Right lobe of liver (tissue), 6 donors: ENCODE measurements around the gene CEP57L1. TPM values are rescaled to one million over a fixed set of nuclear protein-coding genes. Genes with fewer than 3 reads are reported as not detected.

Source experiments
- ATAC-seq, 4 donors: fragments of 200-7000 bp; cut with Tn5 transposase; one replicate each; pipeline ENCODE4 v1.9.1; 2020; ENCODE audit warnings: mild to moderate bottlenecking in 4 of 4, moderate library complexity in 4 of 4
- DNase-seq, 3 donors: peaks; one replicate each; pipeline ENCODE4 v3.0.0-alpha.2; 2020
- H3K27ac ChIP-seq, 3 donors: fragments of 200-600 bp; one replicate each; pipeline ENCODE4 v1.8.0; 2022
- H3K27me3 ChIP-seq, 2 donors: fragments of 200-600 bp; one replicate each; pipeline ENCODE4 v1.8.0; 2022
- H3K36me3 ChIP-seq, 4 donors: fragments of 200-600 bp; sonication (generic) in 1 of 4; one replicate each; pipeline versions ENCODE4 v1.5.1 to v1.8.0; 2017 to 2022; ENCODE audit warnings: control low read depth in 1 of 4
- H3K4me1 ChIP-seq, 4 donors: fragments of 200-600 bp; sonication (generic) in 1 of 4; one replicate each; pipeline versions ENCODE4 v1.5.1 to v1.8.0; 2017 to 2022; ENCODE audit warnings: control low read depth in 1 of 4
- H3K4me3 ChIP-seq, 3 donors: fragments of 200-600 bp; one replicate each; pipeline ENCODE4 v1.8.0; 2022
- H3K9me3 ChIP-seq, 4 donors: fragments of 200-600 bp; sonication (generic) in 1 of 4; one replicate each; pipeline versions ENCODE4 v1.5.1 to v1.8.0; 2017 to 2022; ENCODE audit warnings: control low read depth in 1 of 4
- POLR2A ChIP-seq: fragments of 450-650 bp; IDR thresholded peaks from one replicate; pipeline ENCODE4 v1.6.1; 2017; ENCODE audit warnings: antibody characterized with exemption, mild to moderate bottlenecking
- WGBS: methylation state at CpG from one replicate; pipeline ENCODE4 v1.1.6; 2018; ENCODE audit warnings: low coverage, low lambda C conversion rate; ENCODE audit not compliant: insufficient coverage; ENCODE audit errors: missing lambda C conversion rate; 5-methylcytosine and 5-hydroxymethylcytosine counted together
- intact Hi-C, 2 donors: fragments of 100-400 bp; cut with DNase I; formaldehyde crosslinking; loops; one replicate each; pipeline versions ENCODE4 v1.11.2 to v1.14.1; 2022
- total RNA-seq, 6 experiments: library from RNA; depleted of rRNA in 2 of 6; stranded (reverse); fragments of >200 nt in 2 of 6; fragmentation: NEBNext Ultra II Directional in 3 of 6; extraction: Animal tissue kit (Norgen Biotek cat#: 25700) in 3 of 6; gene quantifications; one replicate each; pipeline versions ENCODE4 v1.1.0 to v1.2.4, GENCODE V29; 2016 to 2023
- TF ChIP-seq, protein P1 (sequence below), 4 donors: fragments of 200-600 bp in 3 of 4; fragments of 450-650 bp in 1 of 4; IDR thresholded peaks; one replicate each; pipeline versions ENCODE4 v1.5.1 to v1.8.0; 2016 to 2022; ENCODE audit warnings: antibody characterized with exemption in 4 of 4, mild to moderate bottlenecking in 2 of 4
- donor health status: DM: no; HTN: yes; CAD: no.
- donor health status: DM: no; HTN: no; CAD: no.
- donor health status: DM: no; HTN: no; CAD: no.
- donor health status: DM: no; HTN: yes; CAD: no.
- donor health status: DM: no; HTN: yes; CAD: no.

The CEP57L1 gene
- total RNA-seq, 6 experiments from 2014 or later: 6.3 to 9.5 (median 7.6) TPM

DNA sequence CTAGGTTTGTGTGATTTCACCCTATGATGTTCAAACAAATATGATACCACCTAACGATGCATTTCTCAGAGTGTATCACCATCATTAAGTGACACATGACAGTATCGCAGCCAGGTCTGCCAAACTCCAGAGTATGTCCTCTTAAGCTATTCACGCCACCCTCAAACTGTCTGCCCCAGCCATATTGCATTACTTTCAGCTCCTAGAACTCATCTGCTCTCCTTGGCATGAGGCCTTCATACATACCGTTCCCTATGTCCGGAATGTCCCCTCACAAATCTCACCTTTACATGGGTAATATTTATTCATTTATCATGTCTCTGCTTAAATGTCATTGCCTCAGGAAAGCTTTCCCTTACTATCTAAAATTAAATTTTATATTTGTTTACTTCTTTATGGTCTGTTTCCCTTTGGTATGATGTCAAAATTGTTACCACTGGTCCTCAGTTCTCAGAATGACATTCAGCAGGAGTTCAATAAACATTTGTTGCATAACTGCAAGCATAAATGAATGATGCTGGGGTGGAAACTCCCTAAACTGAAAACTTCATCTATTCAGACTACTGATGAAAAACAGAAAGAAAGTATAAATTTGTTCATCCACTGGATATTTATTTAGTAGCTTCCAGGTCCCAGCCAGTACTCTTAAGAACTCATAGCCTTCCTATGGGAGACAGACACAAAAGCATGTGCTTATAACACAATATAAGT, 3.8 kb upstream of the CEP57L1 start:
- TF ChIP-seq, protein P1, sequence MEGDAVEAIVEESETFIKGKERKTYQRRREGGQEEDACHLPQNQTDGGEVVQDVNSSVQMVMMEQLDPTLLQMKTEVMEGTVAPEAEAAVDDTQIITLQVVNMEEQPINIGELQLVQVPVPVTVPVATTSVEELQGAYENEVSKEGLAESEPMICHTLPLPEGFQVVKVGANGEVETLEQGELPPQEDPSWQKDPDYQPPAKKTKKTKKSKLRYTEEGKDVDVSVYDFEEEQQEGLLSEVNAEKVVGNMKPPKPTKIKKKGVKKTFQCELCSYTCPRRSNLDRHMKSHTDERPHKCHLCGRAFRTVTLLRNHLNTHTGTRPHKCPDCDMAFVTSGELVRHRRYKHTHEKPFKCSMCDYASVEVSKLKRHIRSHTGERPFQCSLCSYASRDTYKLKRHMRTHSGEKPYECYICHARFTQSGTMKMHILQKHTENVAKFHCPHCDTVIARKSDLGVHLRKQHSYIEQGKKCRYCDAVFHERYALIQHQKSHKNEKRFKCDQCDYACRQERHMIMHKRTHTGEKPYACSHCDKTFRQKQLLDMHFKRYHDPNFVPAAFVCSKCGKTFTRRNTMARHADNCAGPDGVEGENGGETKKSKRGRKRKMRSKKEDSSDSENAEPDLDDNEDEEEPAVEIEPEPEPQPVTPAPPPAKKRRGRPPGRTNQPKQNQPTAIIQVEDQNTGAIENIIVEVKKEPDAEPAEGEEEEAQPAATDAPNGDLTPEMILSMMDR (IDR thresholded peaks at IDR 0.05): no peak
- TF ChIP-seq POLR2A: no peak
- no peaks in the 10 kb centered on the region for H3K36me3 ChIP-seq
- no peak overlapping the region for H3K27ac ChIP-seq
- DNase-seq (no peak), ATAC-seq (no peak)
- peaks cover 0 to 37% (median 0%) of the 10 kb centered on the region in 4 donors for H3K4me1 ChIP-seq
- 88% methylated on average over 2 of the region's 5 CpGs for whole genome bisulfite sequencing
- H3K4me3 ChIP-seq: no peak overlapping the region
- intact Hi-C loops: no loop called here
- no peaks in the 10 kb centered on the region for H3K27me3 ChIP-seq
- H3K9me3 ChIP-seq: no peaks in the 10 kb centered on the region

DNA sequence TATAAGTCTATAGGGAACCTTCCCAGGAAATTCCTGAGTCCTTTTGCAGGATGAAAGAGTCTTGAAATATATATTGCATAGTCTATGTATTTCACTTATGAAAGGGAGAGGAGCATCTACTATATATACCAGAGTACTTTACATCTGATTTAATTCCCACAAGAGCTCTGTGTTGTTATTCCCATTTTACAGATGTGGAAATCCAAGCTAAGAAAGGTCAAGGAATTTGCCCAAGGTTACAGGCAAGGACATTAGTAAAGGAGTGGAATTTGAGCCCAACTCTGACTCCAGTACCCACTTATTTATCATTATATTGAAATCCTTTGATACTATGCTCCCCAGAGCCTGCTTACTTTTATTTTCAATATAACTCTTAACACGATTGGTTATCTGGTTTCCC, 3.2 kb upstream of the CEP57L1 start:
- Histone ChIP-seq H3K27me3 (no peaks in the 10 kb centered on the region), H3K27ac (no peak overlapping the region), H3K9me3 (no peaks in the 10 kb centered on the region), H3K36me3 (no peaks in the 10 kb centered on the region), H3K4me1 (peaks cover 0 to 37% (median 0%) of the 10 kb centered on the region in 4 donors), H3K4me3 (peak overlapping the region; percentile 57 to 91 (median 77))
- no peak for ATAC-seq
- intact Hi-C loops: no loop called here
- no peak for DNase-seq
- TF ChIP-seq POLR2A: no peak
- TF ChIP-seq, protein P1 (IDR thresholded peaks at IDR 0.05): no peak
- WGBS: 5% methylated on average over 1 of the region's 1 CpG

DNA sequence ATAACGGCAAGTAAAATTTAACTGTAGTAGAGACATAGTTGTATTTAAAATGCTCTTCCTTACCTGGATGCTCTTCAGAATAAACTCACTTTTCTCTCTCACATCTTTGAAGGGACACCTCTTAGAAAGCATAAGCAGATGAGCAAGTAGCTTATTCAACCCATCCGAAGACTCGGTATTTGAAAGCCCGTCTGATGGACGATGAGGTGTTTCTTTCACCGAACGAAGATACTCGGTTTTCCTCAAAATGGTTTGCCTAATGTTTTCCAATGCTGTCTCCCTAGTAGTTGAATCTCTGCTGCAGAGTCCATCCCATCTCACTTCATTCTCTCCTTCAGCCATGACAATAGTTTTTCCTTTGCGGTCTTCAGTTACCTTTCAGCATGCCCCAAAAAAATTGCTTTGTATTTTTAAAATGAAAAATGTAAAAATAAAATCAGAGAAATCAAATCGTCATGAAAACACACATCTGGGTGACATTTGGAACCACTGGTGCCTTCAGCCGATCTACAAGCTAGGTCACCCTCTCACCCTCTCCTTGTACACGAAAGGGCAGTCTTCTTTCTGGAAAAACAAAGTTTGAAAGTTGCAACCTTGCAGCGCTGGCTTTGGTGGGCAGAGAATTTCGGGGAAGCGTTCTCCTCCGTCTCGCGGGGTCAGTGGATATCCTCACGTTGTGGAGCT, 1.4 kb upstream of the CEP57L1 start:
- Histone ChIP-seq H3K27ac (peak overlapping the region; percentile 94 to 98 (median 96)), H3K9me3 (no peaks in the 10 kb centered on the region), H3K4me1 (peaks cover 0 to 24% (median 0%) of the 10 kb centered on the region in 4 donors), H3K36me3 (no peaks in the 10 kb centered on the region), H3K27me3 (no peaks in the 10 kb centered on the region), H3K4me3 (peak overlapping the region; percentile 57 to 91 (median 77))
- TF ChIP-seq, protein P1 (IDR thresholded peaks at IDR 0.05): no peak
- no peak for TF ChIP-seq POLR2A
- no peak for DNase-seq
- no peak for ATAC-seq
- WGBS: 2% methylated on average over 12 of the region's 19 CpGs
- intact Hi-C loops: no loop called here

DNA sequence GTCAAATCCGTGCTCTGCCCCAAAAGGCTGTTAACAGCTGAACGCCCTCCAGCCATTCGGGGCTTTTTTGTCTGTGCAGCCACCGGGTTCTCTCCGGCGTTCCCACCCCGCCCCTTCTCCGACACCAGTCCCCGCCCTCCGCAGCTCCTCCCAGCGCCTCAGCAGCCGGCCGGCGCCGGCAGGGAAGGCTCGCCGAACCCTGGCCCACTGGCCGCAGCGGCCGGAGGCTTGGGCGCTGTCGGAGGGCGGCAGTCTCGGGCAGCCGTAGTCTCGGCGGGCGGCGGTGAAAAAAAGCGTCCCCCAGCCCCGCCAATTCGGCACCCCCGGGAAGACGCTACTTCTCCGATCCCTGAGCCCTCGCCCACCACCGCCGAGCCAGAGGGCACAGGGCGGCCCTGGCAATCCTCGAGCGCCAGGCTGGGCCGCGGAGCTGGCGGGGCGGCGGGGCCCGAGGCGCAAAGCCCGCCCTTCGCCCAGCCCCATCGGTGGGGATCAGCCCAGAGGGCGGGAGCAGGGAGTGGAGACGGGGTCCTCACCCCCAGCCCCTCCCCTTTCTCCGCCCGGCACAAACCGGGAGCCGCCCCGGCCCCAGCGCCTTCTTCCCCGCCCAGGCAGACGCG, 781 bp upstream of the CEP57L1 start, which contains the start of gene SESN1:
Gene SESN1, minus strand, starts transcription at position 431 of the 620 bp plus-strand sequence. CDS start 773 bp downstream, outside the sequence.
- 0% methylated on average over 21 of the region's 62 CpGs for WGBS
- H3K4me3 ChIP-seq: peak within 1 kb of the TSS; percentile 57 to 91 (median 77)
- DNase-seq: peak; percentile 95 to 99 (median 96)
- H3K4me1 ChIP-seq: peaks cover 0 to 24% (median 0%) of the 10 kb centered on the region in 4 donors
- TF ChIP-seq, protein P1 (IDR thresholded peaks at IDR 0.05): no peak
- peak; percentile 98 for TF ChIP-seq POLR2A
- H3K27ac ChIP-seq: peak within 1 kb of the TSS; percentile 94 to 98 (median 96)
- no peaks in the 10 kb centered on the region for H3K27me3 ChIP-seq
- ATAC-seq: peak; percentile 86 to 96 (median 90)
- H3K9me3 ChIP-seq: no peaks in the 10 kb centered on the region
- intact Hi-C loops: no loop called here
- no peaks in the 10 kb centered on the region for H3K36me3 ChIP-seq
